HEK293 (cell line): Measurements from ENCODE around the gene FAM229B.

Source experiments
- CTCF ChIA-PET: fragments of 350-600 bp; formaldehyde crosslinking; extraction: SDS; loops from one replicate; lab custom pipeline; 2021; ENCODE audit warnings: antibody characterized with exemption; lab: Yijun Ruan, JAX
- POLR2A ChIA-PET: fragments of 300-600 bp; formaldehyde crosslinking; extraction: SDS; loops from one replicate; lab custom pipeline; 2020; ENCODE audit warnings: antibody characterized with exemption, inconsistent platforms; lab: Yijun Ruan, JAX
- H3K27ac ChIP-seq: fragments of 200-500 bp; sonication (Bioruptor generic); 2 replicates; pipeline ENCODE4 v1.5.1; 2014; ENCODE audit warnings: low read depth, low read length, control low read depth, inconsistent platforms; ENCODE audit errors: extremely low read depth
- H3K36me3 ChIP-seq, 2 experiments: fragments of 200-500 bp in 1 of 2; sonication (Bioruptor generic) in 1 of 2; 1 replicate in 1 of 2; 2 replicates in 1 of 2; pipeline ENCODE4 v1.5.1; 2014 to 2017; ENCODE audit warnings: inconsistent platforms in 2 of 2, low read length in 2 of 2; ENCODE audit not compliant: control insufficient read depth in 2 of 2, insufficient read depth in 1 of 2
- H3K4me1 ChIP-seq: fragments of 200-500 bp; sonication (Bioruptor generic); 2 replicates; pipeline ENCODE4 v1.5.1; 2014; ENCODE audit warnings: mild to moderate bottlenecking, low read length, inconsistent platforms; ENCODE audit not compliant: control insufficient read depth, insufficient read depth
- H3K4me3 ChIP-seq: 2 replicates; pipeline ENCODE4 v1.5.1; 2011; ENCODE audit warnings: low read depth, mild to moderate bottlenecking, control low read depth, low read length, moderate library complexity
- H3K9me3 ChIP-seq: fragments of 200-500 bp; sonication (Bioruptor generic); 2 replicates; pipeline ENCODE4 v1.5.1; 2014; ENCODE audit warnings: low read depth, low read length, inconsistent platforms; ENCODE audit not compliant: control insufficient read depth, insufficient read depth
- KLF8 ChIP-seq: fragments of 450-650 bp; formaldehyde crosslinking; IDR thresholded peaks from 2 replicates; pipeline ENCODE4 v1.5.1; 2016; ENCODE audit warnings: missing biosample characterization, missing genetic modification characterization
- MYNN ChIP-seq: fragments of 450-650 bp; formaldehyde crosslinking; IDR thresholded peaks from 2 replicates; pipeline ENCODE4 v1.5.1; 2016; ENCODE audit warnings: missing biosample characterization, missing genetic modification characterization, borderline replicate concordance
- OSR2 ChIP-seq: fragments of 450-650 bp; formaldehyde crosslinking; IDR thresholded peaks from 2 replicates; pipeline ENCODE4 v1.5.1; 2016; ENCODE audit warnings: missing biosample characterization, missing genetic modification characterization
- REST ChIP-seq: fragments of 450-650 bp; formaldehyde crosslinking; IDR thresholded peaks from 2 replicates; pipeline ENCODE4 v1.5.1; 2016; ENCODE audit warnings: missing biosample characterization, missing genetic modification characterization
- SP2 ChIP-seq: fragments of 450-650 bp; formaldehyde crosslinking; IDR thresholded peaks from 2 replicates; pipeline ENCODE4 v1.5.1; 2016; ENCODE audit warnings: missing biosample characterization, missing genetic modification characterization
- ZBTB11 ChIP-seq: fragments of 450-650 bp; formaldehyde crosslinking; conservative IDR thresholded peaks from 2 replicates; pipeline ENCODE4 v1.5.1; 2016; ENCODE audit warnings: low read depth, missing biosample characterization, missing genetic modification characterization
- ZBTB20 ChIP-seq: fragments of 450-650 bp; formaldehyde crosslinking; IDR thresholded peaks from 2 replicates; pipeline ENCODE4 v1.5.1; 2016; ENCODE audit warnings: missing biosample characterization, missing genetic modification characterization
- ZBTB21 ChIP-seq: fragments of 450-650 bp; formaldehyde crosslinking; IDR thresholded peaks from 2 replicates; pipeline ENCODE4 v1.5.1; 2017; ENCODE audit warnings: missing biosample characterization, missing genetic modification characterization
- ZFHX2 ChIP-seq: fragments of 450-650 bp; formaldehyde crosslinking; conservative IDR thresholded peaks from 2 replicates; pipeline ENCODE4 v1.5.1; 2016; ENCODE audit warnings: missing biosample characterization, missing genetic modification characterization
- ZFP3 ChIP-seq: fragments of 450-650 bp; formaldehyde crosslinking; IDR thresholded peaks from 2 replicates; pipeline ENCODE4 v1.5.1; 2016; ENCODE audit warnings: low read depth, missing biosample characterization, missing genetic modification characterization
- ZIC2 ChIP-seq: fragments of 450-650 bp; formaldehyde crosslinking; IDR thresholded peaks from 2 replicates; pipeline ENCODE4 v1.5.1; 2016; ENCODE audit warnings: missing biosample characterization, missing genetic modification characterization
- ZNF140 ChIP-seq: fragments of 450-650 bp; formaldehyde crosslinking; IDR thresholded peaks from 2 replicates; pipeline ENCODE4 v1.5.1; 2016; ENCODE audit warnings: missing biosample characterization, missing genetic modification characterization
- ZNF324 ChIP-seq: fragments of 450-650 bp; formaldehyde crosslinking; IDR thresholded peaks from 2 replicates; pipeline ENCODE4 v1.5.1; 2016; ENCODE audit warnings: missing biosample characterization, missing genetic modification characterization
- ZNF518A ChIP-seq: fragments of 450-650 bp; formaldehyde crosslinking; conservative IDR thresholded peaks from 2 replicates; pipeline ENCODE4 v1.5.1; 2016; ENCODE audit warnings: low read depth, missing biosample characterization, missing genetic modification characterization
- ZNF549 ChIP-seq: fragments of 450-650 bp; IDR thresholded peaks from 2 replicates; pipeline ENCODE4 v1.5.1; 2018; ENCODE audit warnings: missing biosample characterization, missing genetic modification characterization, mild to moderate bottlenecking, inconsistent platforms, moderate library complexity
- ZNF580 ChIP-seq: fragments of 450-650 bp; formaldehyde crosslinking; IDR thresholded peaks from 2 replicates; pipeline ENCODE4 v1.5.1; 2016; ENCODE audit warnings: missing biosample characterization, missing genetic modification characterization
- ZNF639 ChIP-seq: fragments of 450-650 bp; formaldehyde crosslinking; IDR thresholded peaks from 2 replicates; pipeline ENCODE4 v1.5.1; 2016; ENCODE audit warnings: missing biosample characterization, missing genetic modification characterization
- ZNF645 ChIP-seq: fragments of 450-650 bp; formaldehyde crosslinking; IDR thresholded peaks from 2 replicates; pipeline ENCODE4; 2016; ENCODE audit warnings: missing biosample characterization, missing genetic modification characterization
- ZNF654 ChIP-seq: fragments of 450-650 bp; formaldehyde crosslinking; IDR thresholded peaks from 2 replicates; pipeline ENCODE4 v1.5.1; 2016; ENCODE audit warnings: low read depth, missing biosample characterization, missing genetic modification characterization
- ZNF660 ChIP-seq: fragments of 450-650 bp; IDR thresholded peaks from 2 replicates; pipeline ENCODE4 v1.5.1; 2018; ENCODE audit warnings: missing biosample characterization, mild to moderate bottlenecking, missing genetic modification characterization
- ZNF785 ChIP-seq: fragments of 450-650 bp; formaldehyde crosslinking; IDR thresholded peaks from 2 replicates; pipeline ENCODE4 v1.5.1; 2016; ENCODE audit warnings: missing biosample characterization, missing genetic modification characterization

Gene FAM229B

GRCh38 chr6:112037783-112038216 is 49.6 kb upstream of the FAM229B start:
- no peaks in the 10 kb centered on the region for H3K36me3 ChIP-seq
- H3K27ac ChIP-seq = no peak overlapping the region
- ChIA-PET POLR2A (interaction anchor here (0.8 kb wide), 1 partner anchor 1055 kb away, joined by 3 read pairs; no protein-coding TSS in a partner anchor), CTCF (interaction anchor here (0.6 to 7.4 kb wide), 6 partner anchors 7 to 779 kb away, joined by 3 to 88 read pairs (median 4); a partner anchor contains a TSS)
- no peak overlapping the region for H3K4me3 ChIP-seq
- H3K4me1 ChIP-seq = no peaks in the 10 kb centered on the region
- H3K9me3 ChIP-seq = no peaks in the 10 kb centered on the region
- no peak for TF ChIP-seq ZNF660 (tag by site-specific recombination)
- no peak for TF ChIP-seq ZNF549 (tag by site-specific recombination)
- TF ChIP-seq REST (tag by site-specific recombination) = no peak
- TF ChIP-seq ZNF785 (tag by site-specific recombination) = no peak
- peak; percentile 46 for TF ChIP-seq ZIC2
- 0 out of 2 replicates have a peak, but pooled peaks have one; percentile 15 for TF ChIP-seq KLF8
- TF ChIP-seq ZNF324 = no peak
- TF ChIP-seq ZFP3 (tag by site-specific recombination) = no peak
- 0 out of 2 replicates have a peak, but pooled peaks have one; percentile 22 for TF ChIP-seq ZBTB21 (tag by site-specific recombination)
- TF ChIP-seq ZBTB11 (tag by site-specific recombination) = no peak
- no peak for TF ChIP-seq ZNF518A
- no peak for TF ChIP-seq ZNF654 (tag by site-specific recombination)
- TF ChIP-seq ZBTB20 (tag by site-specific recombination) = peak; percentile 96
- TF ChIP-seq ZFHX2 = no peak; the same call in 1 of the 2 replicates
- TF ChIP-seq ZNF140 = no peak
- no peak for TF ChIP-seq MYNN
- no peak for TF ChIP-seq ZNF645 (tag by site-specific recombination)
- TF ChIP-seq SP2 (tag by site-specific recombination) = no peak
- 0 out of 2 replicates have a peak, but pooled peaks have one; percentile 23 for TF ChIP-seq ZNF580 (tag by site-specific recombination)
- TF ChIP-seq ZNF639 = no peak
- 0 out of 2 replicates have a peak, but pooled peaks have one; percentile 23 for TF ChIP-seq OSR2 (tag by site-specific recombination)
